Measurements from ENCODE around the gene FARP2. TPM values are rescaled to one million over a fixed set of nuclear protein-coding genes. Genes with fewer than 3 reads are reported as not detected.

FARP2 gene
- total RNA-seq, 1 donor from 2014 or later = 65.0 TPM

DNA sequence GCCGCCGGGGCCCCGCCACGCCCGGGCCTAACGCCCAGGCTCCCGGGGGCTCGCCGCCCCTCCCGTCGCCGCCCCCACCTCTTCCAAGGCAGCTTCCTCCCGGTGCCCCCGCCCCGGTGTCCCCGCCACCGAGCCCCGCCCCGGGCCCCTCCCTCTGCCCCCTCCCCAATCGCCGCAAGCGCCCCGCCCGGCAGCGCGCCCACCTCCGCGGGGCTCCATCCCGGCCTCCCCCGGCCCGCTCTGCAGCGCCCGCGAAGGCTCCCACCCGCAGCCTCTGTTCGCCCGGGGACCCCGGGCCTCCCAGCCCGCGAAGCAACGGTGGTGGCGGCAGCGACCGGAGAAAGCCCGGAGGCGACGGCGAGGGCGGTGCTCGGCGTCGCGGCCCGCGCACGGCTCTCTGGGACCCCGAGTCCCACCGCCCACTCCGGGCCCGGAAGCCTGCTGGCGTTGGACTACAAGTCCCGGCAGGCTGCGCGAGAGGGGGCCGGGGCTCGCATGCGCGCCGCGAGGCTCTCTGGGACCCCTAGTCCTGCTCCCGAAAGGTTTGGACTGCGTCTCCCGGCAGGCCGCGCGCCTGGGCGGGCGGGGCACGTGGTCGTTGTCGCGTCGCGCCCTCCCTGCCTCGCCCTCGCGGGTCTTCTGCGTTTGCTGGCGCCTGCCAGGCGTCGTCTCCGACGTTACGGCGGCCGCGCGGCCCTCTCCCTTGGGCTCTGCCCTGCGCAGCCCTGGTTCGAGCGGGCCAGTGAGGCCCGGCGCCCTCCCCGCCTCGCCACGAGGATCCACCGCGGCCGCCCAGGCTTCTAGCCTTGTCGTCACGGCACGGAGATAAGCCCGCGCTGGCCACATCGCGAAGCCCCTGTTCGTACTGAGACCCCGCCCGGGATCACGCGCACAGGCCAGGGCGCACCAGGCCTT is 152.4 kb downstream of the FARP2 start, which contains the start of gene STK25:
Gene STK25 (minus strand): TSS at position 345 of the 915 bp plus-strand sequence. CDS start 549 bp downstream, outside the sequence.
- peak within 1 kb of the TSS; percentile 98 for H3K4me3 Mint-ChIP-seq (ENCODE audit: unreplicated experiment)
- H3K4me2 ChIP-seq (ENCODE audit: low read length) = peak within 1 kb of the TSS; percentile 95
- no peaks in the 10 kb centered on the region for H3K36me3 ChIP-seq (ENCODE audit: insufficient read depth, low read length)
- peaks cover 4% of the 10 kb centered on the region for H3K9me3 Mint-ChIP-seq (ENCODE audit: unreplicated experiment)
- H3K9me3 ChIP-seq (ENCODE audit: insufficient read depth, low read depth, low read length) = no peaks in the 10 kb centered on the region
- peaks cover 46% of the 10 kb centered on the region for H3K79me2 ChIP-seq (ENCODE audit: insufficient read depth, low read length)
- H3K9ac ChIP-seq (ENCODE audit: low read length) = peak within 1 kb of the TSS; percentile 85
- H3K27me3 Mint-ChIP-seq (ENCODE audit: low read depth, unreplicated experiment) = no peaks in the 10 kb centered on the region
- peaks cover 44% of the 10 kb centered on the region for H4K20me1 ChIP-seq (ENCODE audit: insufficient read depth, low read length)
- peaks cover 19% of the 10 kb centered on the region for H3K4me1 Mint-ChIP-seq (ENCODE audit: low read depth, unreplicated experiment)
- H2AFZ ChIP-seq (ENCODE audit: low read depth, low read length) = peak within 1 kb of the TSS; percentile 96
- TF ChIP-seq EZH2 (IDR thresholded peaks at IDR 0.05; ENCODE audit: insufficient read depth, low read length) = no peak
- TF ChIP-seq, protein P1, sequence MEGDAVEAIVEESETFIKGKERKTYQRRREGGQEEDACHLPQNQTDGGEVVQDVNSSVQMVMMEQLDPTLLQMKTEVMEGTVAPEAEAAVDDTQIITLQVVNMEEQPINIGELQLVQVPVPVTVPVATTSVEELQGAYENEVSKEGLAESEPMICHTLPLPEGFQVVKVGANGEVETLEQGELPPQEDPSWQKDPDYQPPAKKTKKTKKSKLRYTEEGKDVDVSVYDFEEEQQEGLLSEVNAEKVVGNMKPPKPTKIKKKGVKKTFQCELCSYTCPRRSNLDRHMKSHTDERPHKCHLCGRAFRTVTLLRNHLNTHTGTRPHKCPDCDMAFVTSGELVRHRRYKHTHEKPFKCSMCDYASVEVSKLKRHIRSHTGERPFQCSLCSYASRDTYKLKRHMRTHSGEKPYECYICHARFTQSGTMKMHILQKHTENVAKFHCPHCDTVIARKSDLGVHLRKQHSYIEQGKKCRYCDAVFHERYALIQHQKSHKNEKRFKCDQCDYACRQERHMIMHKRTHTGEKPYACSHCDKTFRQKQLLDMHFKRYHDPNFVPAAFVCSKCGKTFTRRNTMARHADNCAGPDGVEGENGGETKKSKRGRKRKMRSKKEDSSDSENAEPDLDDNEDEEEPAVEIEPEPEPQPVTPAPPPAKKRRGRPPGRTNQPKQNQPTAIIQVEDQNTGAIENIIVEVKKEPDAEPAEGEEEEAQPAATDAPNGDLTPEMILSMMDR (IDR thresholded peaks at IDR 0.05; ENCODE audit: insufficient read depth, low read depth, low read length) = no peak
- FAIRE-seq (no peak), DNase-seq (ENCODE audit: low read depth) (peak; percentile 95)
- peaks cover 12% of the 10 kb centered on the region for H3K36me3 Mint-ChIP-seq (ENCODE audit: low read depth, unreplicated experiment)
- no peaks in the 10 kb centered on the region for H3K27me3 ChIP-seq (ENCODE audit: insufficient read depth, low read length)
- peak within 1 kb of the TSS; percentile 83 for H3K4me3 ChIP-seq (ENCODE audit: insufficient read depth, low read depth, low read length)
- peak within 1 kb of the TSS; percentile 61 for H3K27ac ChIP-seq (ENCODE audit: low read depth, low read length)
- peak within 1 kb of the TSS; percentile 94 for H3K27ac Mint-ChIP-seq (ENCODE audit: unreplicated experiment)
- H3K4me1 ChIP-seq (ENCODE audit: insufficient read depth, low read length) = peaks cover 15% of the 10 kb centered on the region

- Histone ChIP-seq H3K9ac (ENCODE audit: low read length) (peak overlapping the region; percentile 85), H4K20me1 (ENCODE audit: insufficient read depth, low read length) (peaks cover 36% of the 10 kb centered on the region), H3K4me1 (ENCODE audit: insufficient read depth, low read length) (peaks cover 15% of the 10 kb centered on the region), H2AFZ (ENCODE audit: low read depth, low read length) (peak overlapping the region; percentile 96), H3K9me3 (ENCODE audit: insufficient read depth, low read depth, low read length) (no peaks in the 10 kb centered on the region), H3K79me2 (ENCODE audit: insufficient read depth, low read length) (peaks cover 38% of the 10 kb centered on the region), H3K27ac (ENCODE audit: low read depth, low read length) (peak overlapping the region; percentile 61), H3K36me3 (ENCODE audit: insufficient read depth, low read length) (no peaks in the 10 kb centered on the region), H3K27me3 (ENCODE audit: insufficient read depth, low read length) (no peaks in the 10 kb centered on the region), H3K4me3 (ENCODE audit: insufficient read depth, low read depth, low read length) (peak overlapping the region; percentile 83), H3K4me2 (ENCODE audit: low read length) (peak overlapping the region; percentile 95)
- Mint-ChIP-seq H3K9me3 (ENCODE audit: unreplicated experiment) (peaks cover 4% of the 10 kb centered on the region), H3K4me1 (ENCODE audit: low read depth, unreplicated experiment) (peaks cover 19% of the 10 kb centered on the region), H3K36me3 (ENCODE audit: low read depth, unreplicated experiment) (peaks cover 10% of the 10 kb centered on the region), H3K27me3 (ENCODE audit: low read depth, unreplicated experiment) (no peaks in the 10 kb centered on the region), H3K4me3 (ENCODE audit: unreplicated experiment) (peak overlapping the region; percentile 85), H3K27ac (ENCODE audit: unreplicated experiment) (peak overlapping the region; percentile 69)
- FAIRE-seq = no peak
- DNase-seq (ENCODE audit: low read depth) = no peak
- TF ChIP-seq, protein P1 (IDR thresholded peaks at IDR 0.05; ENCODE audit: insufficient read depth, low read depth, low read length) = no peak
- TF ChIP-seq EZH2 (IDR thresholded peaks at IDR 0.05; ENCODE audit: insufficient read depth, low read length) = no peak
Measured at GRCh38 chr2:241509155-241509784, 153.2 kb downstream of the FARP2 start.

All from astrocyte (in vitro differentiated cells and primary cell).